H9 (cell line): ENCODE results near the gene CPB2. TPM values are rescaled to one million over a fixed set of nuclear protein-coding genes. Genes with fewer than 3 reads are reported as not detected.

Experiments
- DNase-seq: peaks from one replicate; pipeline ENCODE4 v3.0.0-alpha.2; 2017
- H2AFZ ChIP-seq: one replicate; pipeline ENCODE4 v1.6.1; 2013; ENCODE audit warnings: mild to moderate bottlenecking, low read length, control low read depth, moderate library complexity
- H2AK5ac ChIP-seq: 2 replicates; pipeline ENCODE4 v1.6.1; 2013; ENCODE audit warnings: low read length, control low read depth, mixed read lengths; ENCODE audit not compliant: insufficient read length
- H2BK120ac ChIP-seq: one replicate; pipeline ENCODE4 v1.6.1; 2013; ENCODE audit warnings: low read depth, mild to moderate bottlenecking, low read length, control low read depth, inconsistent platforms; ENCODE audit not compliant: poor library complexity, severe bottlenecking
- H2BK12ac ChIP-seq: 2 replicates; pipeline ENCODE4 v1.6.1; 2013; ENCODE audit warnings: low read length, control low read depth, mixed read lengths, low read depth; ENCODE audit not compliant: insufficient read length
- H2BK15ac ChIP-seq: 2 replicates; pipeline ENCODE4 v1.6.1; 2013; ENCODE audit warnings: low read depth, low read length, control low read depth
- H2BK20ac ChIP-seq: one replicate; pipeline ENCODE4 v1.6.1; 2013; ENCODE audit warnings: low read depth, mild to moderate bottlenecking, low read length, control low read depth, inconsistent platforms; ENCODE audit not compliant: poor library complexity, severe bottlenecking
- H2BK5ac ChIP-seq: 2 replicates; pipeline ENCODE4 v1.6.1; 2013; ENCODE audit warnings: low read length, control low read depth, mixed read lengths; ENCODE audit not compliant: insufficient read length
- H3K14ac ChIP-seq: 2 replicates; pipeline ENCODE4 v1.6.1; 2013; ENCODE audit warnings: low read length, control low read depth; ENCODE audit not compliant: insufficient read depth
- H3K18ac ChIP-seq: 2 replicates; pipeline ENCODE4 v1.6.1; 2013; ENCODE audit warnings: low read depth, mild to moderate bottlenecking, mixed read lengths, low read length, control low read depth; ENCODE audit not compliant: insufficient read length
- H3K23ac ChIP-seq: 2 replicates; pipeline ENCODE4 v1.6.1; 2013; ENCODE audit warnings: low read length, control low read depth, mixed read lengths, low read depth; ENCODE audit not compliant: insufficient read length
- H3K23me2 ChIP-seq: 2 replicates; pipeline ENCODE4 v1.6.1; 2013; ENCODE audit warnings: low read depth, mild to moderate bottlenecking, mixed read lengths, low read length, control low read depth; ENCODE audit not compliant: insufficient read length, poor library complexity, severe bottlenecking
- H3K27ac ChIP-seq: 2 replicates; pipeline ENCODE4 v1.5.1; 2013; ENCODE audit warnings: low read length, control low read depth, mixed read lengths, low read depth; ENCODE audit not compliant: insufficient read length
- H3K27me3 ChIP-seq: 2 replicates; pipeline ENCODE4 v1.6.1; 2013; ENCODE audit warnings: low read length, control low read depth, inconsistent platforms; ENCODE audit not compliant: insufficient read depth
- H3K4ac ChIP-seq: 2 replicates; pipeline ENCODE4 v1.6.1; 2013; ENCODE audit warnings: low read depth, mild to moderate bottlenecking, control low read depth, inconsistent platforms, low read length, moderate library complexity
- H3K4me1 ChIP-seq: 2 replicates; pipeline ENCODE4 v1.6.1; 2013; ENCODE audit warnings: low read length, control low read depth, inconsistent platforms; ENCODE audit not compliant: insufficient read depth
- H3K4me2 ChIP-seq: 2 replicates; pipeline ENCODE4 v1.6.1; 2013; ENCODE audit warnings: low read length, control low read depth, mixed read lengths; ENCODE audit not compliant: insufficient read length, insufficient read depth
- H3K56ac ChIP-seq: 2 replicates; pipeline ENCODE4 v1.6.1; 2013; ENCODE audit warnings: low read depth, mild to moderate bottlenecking, mixed read lengths, low read length, control low read depth; ENCODE audit not compliant: insufficient read length
- H3K79me1 ChIP-seq: 2 replicates; pipeline ENCODE4 v1.6.1; 2013; ENCODE audit warnings: low read depth, mild to moderate bottlenecking, moderate library complexity, low read length, control low read depth, inconsistent platforms; ENCODE audit not compliant: insufficient read depth, poor library complexity, severe bottlenecking
- H3K79me2 ChIP-seq: 2 replicates; pipeline ENCODE4 v1.6.1; 2013; ENCODE audit warnings: low read length, control low read depth, inconsistent platforms; ENCODE audit not compliant: insufficient read depth
- H3K9ac ChIP-seq: 2 replicates; pipeline ENCODE4 v1.6.1; 2013; ENCODE audit warnings: low read length, control low read depth, mixed read lengths; ENCODE audit not compliant: insufficient read length; ENCODE audit errors: extremely low read depth
- H3K9me3 ChIP-seq: one replicate; pipeline ENCODE4 v1.6.1; 2013; ENCODE audit warnings: low read depth, low read length, inconsistent platforms; ENCODE audit not compliant: control insufficient read depth
- H3T11ph ChIP-seq: one replicate; pipeline ENCODE4 v1.6.1; 2013; ENCODE audit warnings: mild to moderate bottlenecking, low read length, control low read depth, inconsistent platforms
- H4K20me1 ChIP-seq: one replicate; pipeline ENCODE4 v1.6.1; 2013; ENCODE audit not compliant: control insufficient read depth, insufficient read length, insufficient read depth
- H4K5ac ChIP-seq: 2 replicates; pipeline ENCODE4 v1.6.1; 2013; ENCODE audit warnings: low read depth, mild to moderate bottlenecking, mixed read lengths, low read length, control low read depth; ENCODE audit not compliant: insufficient read length
- H4K8ac ChIP-seq: replicated peaks from 2 replicates; pipeline ENCODE4 v1.6.1; 2013; ENCODE audit warnings: low read length, control low read depth, mixed read lengths, low read depth; ENCODE audit not compliant: insufficient read length
- H4K91ac ChIP-seq: 2 replicates; pipeline ENCODE4 v1.6.1; 2013; ENCODE audit warnings: low read depth, mild to moderate bottlenecking, moderate library complexity, mixed read lengths, low read length, control low read depth; ENCODE audit not compliant: insufficient read length
- H3K27ac Mint-ChIP-seq, 3 experiments: 2 replicates in 2 of 3; 3 replicates in 1 of 3; pipeline ENCODE4 v1.8.0; 2020 to 2021; ENCODE audit warnings: mixed read lengths in 3 of 3, mild to moderate bottlenecking in 1 of 3, moderate library complexity in 1 of 3
- H3K27me3 Mint-ChIP-seq: 2 replicates; pipeline ENCODE4 v1.8.0; 2021; ENCODE audit warnings: low read depth, mild to moderate bottlenecking, moderate library complexity, mixed read lengths
- H3K36me3 Mint-ChIP-seq, 3 experiments: 2 replicates in 2 of 3; 3 replicates in 1 of 3; pipeline ENCODE4 v1.8.0; 2020 to 2021; ENCODE audit warnings: low read depth in 3 of 3, mixed read lengths in 3 of 3; ENCODE audit not compliant: insufficient read depth in 1 of 3
- H3K4me1 Mint-ChIP-seq, 2 experiments: 2 replicates each; pipeline ENCODE4 v1.8.0; 2020; ENCODE audit warnings: mixed read lengths in 2 of 2
- H3K4me3 Mint-ChIP-seq, 2 experiments: 2 replicates in 1 of 2; 3 replicates in 1 of 2; pipeline ENCODE4 v1.8.0; 2020 to 2021; ENCODE audit warnings: mild to moderate bottlenecking in 2 of 2, mixed read lengths in 2 of 2, moderate library complexity in 1 of 2
- H3K9me3 Mint-ChIP-seq, 2 experiments: 2 replicates in 1 of 2; 3 replicates in 1 of 2; pipeline ENCODE4 v1.8.0; 2020; ENCODE audit warnings: mild to moderate bottlenecking in 2 of 2, mixed read lengths in 2 of 2, moderate library complexity in 1 of 2
- WGBS: extraction: QIAGEN DNeasy Blood & Tissue Kit; methylation state at CpG from one replicate; pipeline ENCODE4 v1.1.7; 2013; ENCODE audit warnings: missing lambda C conversion rate, low lambda C conversion rate, mixed read lengths; ENCODE audit not compliant: insufficient read length; ENCODE audit errors: extremely low coverage; 5-methylcytosine and 5-hydroxymethylcytosine counted together
- total RNA-seq: library from RNA; stranded (reverse); gene quantifications from 2 replicates; pipeline ENCODE4 v1.2.1, GENCODE V29; 2021
- TF ChIP-seq, protein P1 (sequence below): fragments of 200-600 bp; sonication (generic); conservative IDR thresholded peaks from 3 replicates; pipeline ENCODE4 v1.8.0; 2021; ENCODE audit warnings: antibody characterized with exemption, mild to moderate bottlenecking

Gene CPB2
- total RNA-seq, 1 experiment from 2014 or later, result not detected

DNA sequence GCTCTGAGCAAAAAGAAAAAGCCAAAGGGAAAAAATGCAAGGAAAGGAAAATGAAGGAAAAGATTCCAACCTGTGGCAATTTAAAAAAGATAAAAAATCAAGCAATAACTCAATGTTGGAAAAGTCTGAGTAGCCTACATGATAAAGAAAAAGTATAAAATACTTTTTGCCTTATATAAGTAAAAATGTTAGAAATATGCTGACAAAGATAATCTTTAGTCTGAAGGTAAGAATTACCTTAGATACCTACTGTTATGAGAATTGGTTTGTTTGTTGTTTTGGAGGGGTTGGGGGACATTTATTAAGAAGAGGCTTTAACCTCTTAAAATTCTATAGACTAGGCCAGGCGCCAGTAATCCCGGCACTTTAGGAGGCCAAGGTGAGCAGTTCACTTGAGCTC, 29.7 kb upstream of the CPB2 start:
- Histone ChIP-seq H3K27me3 (no peaks in the 10 kb centered on the region), H2BK12ac (no peak overlapping the region), H2BK15ac (no peak overlapping the region), H2BK120ac (no peak overlapping the region), H3K4me2 (no peak overlapping the region), H2AFZ (no peak overlapping the region), H3K56ac (no peak overlapping the region), H3K14ac (no peak overlapping the region), H2BK5ac (no peak overlapping the region), H3K27ac (no peak overlapping the region), H2BK20ac (no peak overlapping the region), H4K20me1 (no peaks in the 10 kb centered on the region), H3T11ph (no peak overlapping the region), H3K4me1 (peaks cover 4% of the 10 kb centered on the region; the same call in 1 of the 2 replicates), H3K23ac (no peak overlapping the region), H3K23me2 (no peaks in the 10 kb centered on the region), H2AK5ac (no peak overlapping the region), H3K18ac (no peak overlapping the region), H4K8ac (no peak overlapping the region), H3K9ac (no peak overlapping the region), H4K91ac (no peak overlapping the region), H4K5ac (no peak overlapping the region), H3K9me3 (no peaks in the 10 kb centered on the region), H3K79me2 (no peaks in the 10 kb centered on the region), H3K79me1 (no peaks in the 10 kb centered on the region), H3K4ac (no peak overlapping the region)
- no CpG with 5 or more reads among the region's 2 CpGs for WGBS
- Mint-ChIP-seq H3K27me3 (no peaks in the 10 kb centered on the region), H3K27ac (no peak overlapping the region), H3K4me3 (no peak overlapping the region), H3K9me3 (no peaks in the 10 kb centered on the region), H3K36me3 (no peaks in the 10 kb centered on the region), H3K4me1 (peaks cover 14% of the 10 kb centered on the region in 2 experiments)
- TF ChIP-seq, protein P1, sequence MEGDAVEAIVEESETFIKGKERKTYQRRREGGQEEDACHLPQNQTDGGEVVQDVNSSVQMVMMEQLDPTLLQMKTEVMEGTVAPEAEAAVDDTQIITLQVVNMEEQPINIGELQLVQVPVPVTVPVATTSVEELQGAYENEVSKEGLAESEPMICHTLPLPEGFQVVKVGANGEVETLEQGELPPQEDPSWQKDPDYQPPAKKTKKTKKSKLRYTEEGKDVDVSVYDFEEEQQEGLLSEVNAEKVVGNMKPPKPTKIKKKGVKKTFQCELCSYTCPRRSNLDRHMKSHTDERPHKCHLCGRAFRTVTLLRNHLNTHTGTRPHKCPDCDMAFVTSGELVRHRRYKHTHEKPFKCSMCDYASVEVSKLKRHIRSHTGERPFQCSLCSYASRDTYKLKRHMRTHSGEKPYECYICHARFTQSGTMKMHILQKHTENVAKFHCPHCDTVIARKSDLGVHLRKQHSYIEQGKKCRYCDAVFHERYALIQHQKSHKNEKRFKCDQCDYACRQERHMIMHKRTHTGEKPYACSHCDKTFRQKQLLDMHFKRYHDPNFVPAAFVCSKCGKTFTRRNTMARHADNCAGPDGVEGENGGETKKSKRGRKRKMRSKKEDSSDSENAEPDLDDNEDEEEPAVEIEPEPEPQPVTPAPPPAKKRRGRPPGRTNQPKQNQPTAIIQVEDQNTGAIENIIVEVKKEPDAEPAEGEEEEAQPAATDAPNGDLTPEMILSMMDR, result no peak
- DNase-seq, result no peak
